Measurements from ENCODE around the gene CNPPD1.

CNPPD1 gene

GRCh38 chr2:219181531-219181930 is 4.8 kb upstream of the CNPPD1 start:
- DNase-seq = no peak

DNA sequence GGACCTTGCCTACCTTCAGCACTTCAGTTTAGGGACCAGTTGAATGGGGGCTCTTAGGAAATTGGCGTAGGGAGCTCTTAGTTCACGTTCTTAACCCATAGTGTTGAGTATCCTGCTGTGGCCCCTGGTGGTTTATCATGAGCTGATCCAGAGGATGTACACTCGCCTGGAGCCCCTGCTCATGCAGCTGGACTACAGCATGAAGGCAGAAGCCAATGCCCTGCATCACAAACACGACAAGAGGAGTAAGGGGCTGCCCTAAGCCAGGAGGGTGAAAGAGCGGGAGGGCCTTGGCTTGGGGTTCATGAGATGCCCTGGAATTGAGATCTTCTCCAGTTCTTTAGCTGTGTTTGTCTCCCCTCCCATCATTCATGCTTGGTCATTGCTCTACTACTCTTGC is 4.2 kb upstream of the CNPPD1 start:
- no peak for DNase-seq

GRCh38 chr2:219179601-219180465 is 3.1 kb upstream of the CNPPD1 start:
- DNase-seq = no peak

- peak in 23 of 56 donors; percentile 31 to 85 (median 62) for DNase-seq
These were observed 1.9 kb upstream of the CNPPD1 start for GRCh38 chr2:219178377-219179175.

GRCh38 chr2:219177552-219178376 is 1.0 kb upstream of the CNPPD1 start, which contains the start of gene RETREG2:
TSS of gene RETREG2 (plus strand) at chr2:219178275. CDS start at chr2:219178353, 78 bp downstream.
- peak in 54 of 56 donors; percentile 37 to 94 (median 82) for DNase-seq

DNA sequence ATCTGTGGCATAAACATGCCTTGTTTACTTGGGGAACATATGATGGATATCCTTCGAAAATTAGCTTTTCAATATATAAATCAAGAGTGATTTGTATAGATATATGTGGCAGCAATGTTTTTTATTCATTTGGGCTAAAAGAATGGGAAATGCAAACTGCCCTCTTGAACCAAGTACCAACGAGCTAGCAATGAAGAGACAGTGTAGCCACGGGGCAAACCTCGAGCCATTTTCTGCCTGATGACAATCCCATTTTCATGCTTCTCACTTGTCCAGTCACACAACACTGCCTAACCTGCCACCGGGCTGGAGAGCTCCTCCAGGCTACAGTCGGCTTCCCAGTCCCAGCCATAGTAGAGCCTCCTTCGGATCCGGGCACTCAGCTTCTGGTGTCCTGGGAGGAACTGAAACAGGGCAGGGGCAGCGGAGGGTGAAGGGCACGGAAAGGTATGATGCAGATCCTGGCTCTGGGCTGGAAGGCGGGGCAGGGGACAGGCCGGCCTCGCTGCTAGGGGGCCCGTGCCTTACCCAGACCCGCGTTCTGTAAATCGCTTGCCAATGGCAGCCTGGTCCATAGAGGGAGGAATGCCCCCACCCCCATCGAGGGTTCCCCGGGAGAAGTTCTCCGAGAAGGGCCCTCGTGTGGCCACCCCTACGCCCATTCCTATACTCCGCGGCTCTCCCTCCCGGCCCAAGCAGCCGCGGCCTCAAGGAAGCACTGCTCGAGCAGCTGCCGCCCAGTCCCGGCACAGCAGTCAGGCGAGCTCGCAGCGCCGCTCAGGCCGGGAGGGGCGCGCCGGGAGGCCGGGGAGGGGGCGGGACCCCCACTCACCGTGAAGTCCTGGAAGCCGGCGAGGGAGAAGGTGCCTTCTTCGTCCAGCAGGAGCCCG is 552 bp downstream of the CNPPD1 start:
- DNase-seq = peak in 38 of 56 donors; percentile 16 to 83 (median 56)

GRCh38 chr2:219175486-219175885 is 1.2 kb downstream of the CNPPD1 start:
- no peak for DNase-seq

- DNase-seq = no peak
These were observed 1.9 kb downstream of the CNPPD1 start for GRCh38 chr2:219174801-219175200.

GRCh38 chr2:219174146-219174545 is 2.6 kb downstream of the CNPPD1 start:
- no peak for DNase-seq

DNA sequence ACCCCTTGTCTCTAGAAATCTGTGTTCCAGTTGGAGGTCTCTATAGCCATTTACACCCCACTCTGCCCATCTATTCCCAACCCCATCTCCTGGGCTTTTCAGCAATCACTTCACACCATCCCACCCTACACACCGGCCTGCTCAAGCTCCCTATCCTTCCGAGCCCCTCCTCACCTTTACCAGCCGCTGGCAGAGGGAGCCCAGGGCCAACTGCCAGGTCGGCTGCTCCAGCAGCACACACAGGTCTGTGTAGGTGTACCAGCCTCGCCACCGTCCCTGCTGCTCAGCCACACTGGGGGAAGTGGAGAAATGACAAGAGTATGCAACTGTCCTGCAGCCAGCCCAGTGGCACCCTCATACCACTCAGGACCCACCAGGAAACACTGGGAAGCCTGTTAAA is 3.5 kb downstream of the CNPPD1 start:
- DNase-seq = no peak

- DNase-seq = no peak
These were observed 4.2 kb downstream of the CNPPD1 start for GRCh38 chr2:219172231-219173154.

DNA sequence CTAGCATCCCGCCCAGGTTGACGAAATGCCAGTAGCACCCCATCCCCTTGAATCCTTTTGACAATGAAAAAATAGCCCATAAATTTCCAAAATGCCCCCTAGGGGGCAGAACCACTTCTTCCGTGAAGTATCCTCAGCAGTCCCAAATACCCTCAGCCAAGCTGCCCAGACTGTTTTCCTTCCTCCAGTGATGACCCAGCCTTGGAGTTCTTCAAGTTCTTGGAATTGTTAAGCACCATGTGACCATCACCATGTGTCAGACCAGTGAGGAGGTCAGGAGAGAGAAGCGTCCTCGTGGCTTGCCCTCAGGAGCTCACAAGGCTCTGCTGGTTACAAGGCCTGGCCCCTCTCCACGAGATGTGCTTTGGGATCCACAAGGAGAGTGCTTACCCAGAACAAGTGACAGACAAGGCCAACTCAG is 5.5 kb downstream of the CNPPD1 start:
- peak in 14 of 56 donors; percentile 13 to 42 (median 24) for DNase-seq

- no peak for DNase-seq
These were observed 6.6 kb downstream of the CNPPD1 start, which contains the start of gene SLC23A3 for GRCh38 chr2:219169930-219170654. TSS of gene SLC23A3 (minus strand) at chr2:219170029. CDS start at chr2:219169984, 45 bp downstream.

DNA sequence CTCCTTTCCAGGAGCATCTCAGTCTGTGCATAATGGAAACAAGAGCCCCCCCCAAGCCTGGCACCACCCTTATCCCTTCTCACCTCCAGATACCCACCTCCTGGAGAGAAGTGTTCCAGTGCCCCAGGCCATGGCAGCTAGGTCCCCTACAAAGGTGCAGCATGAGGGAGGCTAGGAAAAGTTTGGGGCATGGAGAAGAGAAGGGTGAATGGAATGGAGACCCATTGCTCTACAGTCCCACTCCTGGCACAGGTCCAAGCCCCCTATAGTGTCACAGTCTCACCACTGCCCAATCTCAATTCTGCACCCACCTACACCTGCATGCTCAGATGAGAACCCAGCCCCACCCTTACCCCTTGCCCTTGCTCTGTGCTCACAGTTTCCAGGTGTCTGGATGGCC is 7.8 kb downstream of the CNPPD1 start:
- DNase-seq = no peak

DNA sequence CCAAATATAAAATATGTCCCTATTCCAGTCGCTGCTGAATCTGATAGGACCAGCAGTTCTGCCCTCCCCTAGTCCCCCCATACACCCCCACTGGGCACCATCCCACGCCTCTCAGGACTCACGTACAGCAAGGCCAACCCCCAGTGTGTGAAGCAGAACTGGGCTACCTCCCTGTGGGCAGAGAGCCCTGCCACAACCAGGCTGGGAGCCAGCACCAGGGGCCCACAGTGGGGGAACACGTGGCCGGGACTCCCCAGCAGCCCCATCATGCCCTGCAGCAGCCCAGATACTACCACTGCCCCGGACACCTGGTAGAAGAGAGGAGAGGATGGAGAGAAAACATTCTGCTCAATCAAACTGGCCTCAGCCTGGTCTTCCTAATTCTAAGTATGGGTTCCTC is 8.2 kb downstream of the CNPPD1 start:
- DNase-seq = peak in 5 of 56 donors; percentile 19 to 34 (median 28)

DNA sequence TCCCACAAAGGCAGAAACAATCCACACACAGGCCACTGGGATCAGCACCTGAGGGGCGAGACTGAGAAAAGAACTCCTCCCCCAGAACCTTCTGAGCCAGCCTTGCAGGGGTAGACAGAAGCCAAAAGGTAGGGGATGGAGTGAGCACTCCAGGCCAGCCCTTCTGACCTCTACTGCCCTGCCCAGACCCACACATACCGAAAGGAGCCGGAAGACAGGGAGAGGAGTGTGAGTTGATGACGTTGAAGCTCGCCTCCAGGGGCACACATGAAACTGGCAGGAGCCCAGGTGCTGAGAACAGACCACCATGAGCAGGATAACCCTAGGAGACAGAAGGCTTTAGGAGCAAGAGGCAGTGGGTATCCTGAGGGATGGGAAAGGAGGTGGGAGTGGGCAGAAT is 8.7 kb downstream of the CNPPD1 start:
- DNase-seq = no peak

GRCh38 chr2:219165058-219165911 is 11.4 kb downstream of the CNPPD1 start:
- DNase-seq = no peak
